CD4-positive, alpha-beta T cell treated with Interleukin-4 for 4 hours (primary cell): ENCODE measurements around the gene ATP5PF.
"Not testable (repeated sequence)": the region's sequence is repeated elsewhere in the genome, so short reads cannot be mapped to it uniquely, and the experiment has no call there.

Experiments
- DNase-seq: peaks from one replicate; pipeline ENCODE4 v3.0.0-alpha.2; 2020

ATP5PF gene

GRCh38 chr21:25734904-25735645, at the start of gene ATP5PF, which contains the start of gene GABPA:
TSS of gene ATP5PF (minus strand) at chr21:25734904. CDS start at chr21:25729794, 5,110 bp downstream.
TSS of gene GABPA (plus strand) at chr21:25734972. CDS start at chr21:25741599, 6,627 bp downstream.
- DNase-seq: peak; percentile 98

- DNase-seq: not testable (repeated sequence)
Observed at GRCh38 chr21:25778126-25778875, 43.6 kb upstream of the ATP5PF start.

GRCh38 chr21:25776440-25776839, 41.7 kb upstream of the ATP5PF start:
- no peak for DNase-seq

GRCh38 chr21:25772686-25773085, 38.0 kb upstream of the ATP5PF start:
- no peak for DNase-seq

- DNase-seq: no peak
Observed at GRCh38 chr21:25767921-25768320, 33.2 kb upstream of the ATP5PF start.

GRCh38 chr21:25764065-25764464, 29.4 kb upstream of the ATP5PF start:
- no peak for DNase-seq

- no peak for DNase-seq
Observed at GRCh38 chr21:25760677-25761076, 26.0 kb upstream of the ATP5PF start.

- DNase-seq: no peak
Observed at GRCh38 chr21:25760061-25760460, 25.4 kb upstream of the ATP5PF start.

- DNase-seq: no peak
Observed at GRCh38 chr21:25759573-25759972, 24.9 kb upstream of the ATP5PF start.

GRCh38 chr21:25757531-25757930, 22.8 kb upstream of the ATP5PF start:
- no peak for DNase-seq

GRCh38 chr21:25756190-25756932, 21.7 kb upstream of the ATP5PF start:
- DNase-seq: no peak

GRCh38 chr21:25752416-25752815, 17.7 kb upstream of the ATP5PF start:
- DNase-seq: no peak

- DNase-seq: no peak
Observed at GRCh38 chr21:25750085-25750484, 15.4 kb upstream of the ATP5PF start.

GRCh38 chr21:25744854-25745253, 10.2 kb upstream of the ATP5PF start:
- no peak for DNase-seq

GRCh38 chr21:25742900-25743299, 8.2 kb upstream of the ATP5PF start:
- no peak for DNase-seq

GRCh38 chr21:25737421-25737820, 2.7 kb upstream of the ATP5PF start:
- no peak for DNase-seq

- DNase-seq: peak; percentile 75
Observed at GRCh38 chr21:25735646-25736597, 1.2 kb upstream of the ATP5PF start.

GRCh38 chr21:25734654-25734903, 125 bp downstream of the ATP5PF start:
- no peak for DNase-seq

- DNase-seq: no peak
Observed at GRCh38 chr21:25733859-25734653, 648 bp downstream of the ATP5PF start.

- DNase-seq: no peak
Observed at GRCh38 chr21:25732091-25732760, 2.5 kb downstream of the ATP5PF start.

GRCh38 chr21:25722631-25723030, 12.1 kb downstream of the ATP5PF start:
- DNase-seq: no peak
